Stimulated activated CD4-positive, alpha-beta T cell treated with anti-CD3 and anti-CD28 coated beads, Interleukin-15, amount 100 ng/mL, for 48 hours (primary cell): ENCODE data around the gene NECTIN4.
A peak's percentile ranks its signal among the peaks of the same experiment; 100 is the strongest.

Experiments
- DNase-seq, 2 donors: peaks; one replicate each; pipeline ENCODE4 v3.0.0-alpha.2; 2020; ENCODE audit warnings: low read depth in 2 of 2

NECTIN4 gene

GRCh38 chr1:161111527-161111926, 22.2 kb upstream of the NECTIN4 start:
- DNase-seq: no peak

DNA sequence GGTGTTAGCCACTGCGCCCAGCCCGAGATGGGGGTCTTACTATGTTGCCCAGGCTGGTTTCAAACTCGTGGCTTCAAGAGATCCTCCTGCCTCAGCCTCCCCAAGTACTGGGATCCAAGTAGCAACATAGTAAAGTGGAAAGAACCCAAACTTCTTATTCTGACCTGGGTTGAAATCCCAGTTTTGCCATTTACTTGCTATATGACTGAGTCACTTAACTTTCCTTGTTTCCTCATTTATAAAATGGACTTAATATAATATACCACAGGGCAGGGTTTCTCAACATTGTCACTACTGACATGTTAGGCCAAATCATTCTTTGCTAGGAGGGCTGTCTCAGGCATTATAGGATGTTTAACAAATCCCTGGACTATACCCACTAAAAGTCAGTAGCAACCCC, 21.8 kb upstream of the NECTIN4 start:
- DNase-seq: no peak

DNA sequence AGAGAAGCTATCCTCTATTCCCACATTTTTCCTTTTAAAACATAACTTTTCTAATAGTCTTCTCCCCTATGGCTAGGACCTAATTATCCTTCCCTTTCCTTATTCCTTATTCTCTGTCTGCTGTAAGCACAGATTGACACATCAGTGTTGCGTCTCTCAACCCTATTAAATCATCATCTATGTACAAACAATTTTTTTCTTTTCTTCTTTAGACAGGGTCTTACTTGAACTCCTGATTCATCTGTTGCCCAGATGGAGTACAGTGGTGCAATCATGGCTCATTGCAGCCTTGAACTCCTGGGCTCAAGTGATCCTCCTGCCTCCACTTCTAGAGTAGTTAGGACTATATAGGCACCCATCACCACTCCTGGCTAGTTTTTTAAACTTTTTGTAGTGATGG, 17.1 kb upstream of the NECTIN4 start:
- no peak for DNase-seq

GRCh38 chr1:161100556-161100955, 11.2 kb upstream of the NECTIN4 start:
- no peak for DNase-seq

- no peak for DNase-seq
Measured at GRCh38 chr1:161099090-161099802, 9.9 kb upstream of the NECTIN4 start.

DNA sequence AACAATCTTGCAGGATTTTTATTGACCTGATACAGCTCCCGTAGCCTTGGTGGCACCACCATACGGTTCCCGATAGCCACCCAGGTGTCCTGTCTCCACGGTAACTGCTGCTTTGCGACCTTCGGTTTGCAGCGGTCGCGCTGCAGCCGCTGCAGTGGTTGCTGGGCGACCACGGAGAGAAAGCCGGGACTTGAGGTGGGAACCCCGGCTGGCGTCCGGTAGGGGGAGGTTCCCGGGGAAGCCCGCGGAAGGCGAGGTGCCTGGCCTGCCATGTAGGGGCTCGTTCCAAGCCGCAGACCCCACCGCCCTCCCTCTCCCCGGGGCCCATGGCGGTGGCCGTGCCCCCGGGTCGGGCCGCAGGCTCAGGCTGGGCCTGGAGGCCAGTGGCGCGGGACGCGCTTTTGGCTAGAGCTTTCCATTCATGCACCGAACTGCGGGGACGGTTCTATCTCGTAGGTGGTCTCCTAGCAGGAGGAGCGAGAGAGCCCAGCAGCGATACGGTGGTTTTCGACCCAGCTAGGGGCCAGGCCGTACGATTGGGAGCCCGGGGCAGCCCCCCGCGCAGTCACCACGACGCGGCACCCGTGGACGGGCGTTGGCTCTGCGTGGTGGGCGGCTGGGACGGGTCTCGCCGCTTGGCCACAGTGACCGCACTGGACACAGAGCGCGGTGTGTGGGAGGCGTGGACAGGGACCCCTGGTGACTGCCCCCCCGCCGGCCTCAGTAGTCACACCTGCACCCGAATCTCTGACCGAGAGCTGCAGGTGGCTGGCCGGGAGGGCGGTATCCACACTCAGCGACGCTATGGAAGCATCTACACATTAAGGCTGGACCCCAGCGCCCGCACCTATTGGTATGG, 9.1 kb upstream of the NECTIN4 start, which contains the start of gene KLHDC9:
TSS of gene KLHDC9 (plus strand) at position 152 of the 859 bp plus-strand sequence. CDS start at position 327, 175 bp downstream.
- peak; percentile 52 to 55 for DNase-seq

DNA sequence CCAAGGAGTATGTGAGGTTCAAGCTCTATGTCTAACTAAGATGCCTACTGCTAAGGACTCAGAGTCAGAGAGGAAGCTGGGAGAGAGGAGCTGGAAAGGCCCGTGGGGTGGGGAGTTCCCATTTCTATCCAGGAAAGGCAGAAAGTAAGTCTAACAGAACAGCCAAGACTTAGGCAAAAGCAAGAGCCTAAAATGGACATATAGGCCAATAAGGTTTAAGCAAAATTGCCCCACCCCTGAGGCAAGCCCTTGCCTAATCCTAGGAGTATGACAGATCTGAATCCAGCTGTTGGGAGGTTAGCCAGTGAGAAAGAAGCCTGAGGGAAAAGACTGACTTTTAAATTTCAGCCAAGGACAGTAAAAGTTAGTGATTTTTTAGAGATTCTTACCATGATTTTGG, 7.2 kb upstream of the NECTIN4 start:
- DNase-seq: no peak

DNA sequence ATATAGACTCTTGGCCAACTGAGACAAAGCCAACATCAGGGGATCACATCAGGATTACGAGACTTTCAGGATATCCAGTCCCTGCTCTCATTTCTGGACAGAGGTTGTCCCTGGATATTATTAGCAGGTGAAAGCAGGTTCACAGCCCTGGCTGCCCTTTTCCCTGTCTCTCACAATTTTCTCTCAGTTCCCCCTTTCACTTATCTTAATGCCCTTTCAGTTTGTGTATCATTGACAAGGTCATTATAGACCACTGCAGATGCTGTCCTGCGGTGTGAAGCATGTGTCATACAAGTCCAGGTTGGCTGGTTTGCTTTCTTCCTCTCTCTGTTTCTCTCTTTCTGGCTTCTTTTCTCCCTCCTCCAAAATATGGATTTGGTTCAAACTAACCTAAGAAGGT, 6.7 kb upstream of the NECTIN4 start:
- no peak for DNase-seq

DNA sequence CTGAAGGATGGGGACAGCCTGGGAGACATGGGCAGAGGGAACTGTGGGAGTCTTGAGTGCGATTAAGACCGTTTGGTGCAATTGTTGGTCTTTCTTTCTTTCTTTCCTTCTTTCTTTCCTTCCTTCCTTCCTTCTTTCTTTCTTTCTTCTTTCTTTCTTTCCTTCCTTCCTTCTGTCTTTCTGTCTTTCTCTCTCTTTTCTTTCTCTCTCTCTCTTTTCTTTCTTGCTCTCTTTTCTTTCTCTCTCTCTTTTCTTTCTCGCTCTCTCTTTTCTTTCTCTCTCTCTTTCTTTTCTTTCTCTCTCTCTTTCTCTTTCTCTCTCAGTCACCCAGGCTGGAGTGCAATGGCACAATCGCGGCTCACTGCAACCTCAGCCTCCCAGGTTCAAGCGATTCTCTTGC, 5.9 kb upstream of the NECTIN4 start:
- no peak for DNase-seq

GRCh38 chr1:161094481-161094880, 5.1 kb upstream of the NECTIN4 start:
- no peak for DNase-seq

GRCh38 chr1:161092621-161093028, 3.3 kb upstream of the NECTIN4 start:
- DNase-seq: peak; percentile 34 to 52

DNA sequence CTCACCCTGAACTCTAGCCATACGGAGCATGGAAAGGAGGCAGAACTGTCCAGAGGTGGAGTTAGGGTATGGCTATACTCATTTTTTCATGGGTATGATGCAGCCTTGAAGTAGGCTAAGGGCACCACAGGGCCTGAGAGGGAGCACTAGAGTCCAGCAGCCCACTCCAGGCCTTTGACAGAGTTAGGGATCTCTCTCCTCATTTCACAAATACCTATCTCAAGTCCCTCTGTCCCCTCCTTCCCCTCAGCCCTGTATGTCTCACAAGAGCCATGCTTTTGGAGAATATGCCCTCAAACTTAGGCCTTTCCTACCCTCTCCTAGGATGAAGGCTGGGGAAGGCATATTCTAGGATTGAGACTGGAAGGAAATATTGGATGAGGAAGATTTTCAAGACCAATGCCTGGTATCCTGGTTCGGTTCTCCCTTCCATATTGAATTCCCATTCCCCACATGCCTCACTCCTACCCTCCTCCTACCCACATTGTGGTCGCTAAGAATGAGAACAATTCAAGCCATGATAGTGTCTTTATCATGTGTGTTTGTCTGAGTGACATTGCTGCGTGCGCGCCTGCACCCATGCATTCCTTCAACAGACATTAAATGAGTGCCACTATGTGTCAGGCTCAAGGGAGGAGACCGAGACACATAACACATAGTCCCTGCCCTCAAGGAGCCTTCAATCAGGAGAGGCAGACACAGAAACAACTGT, 2.6 kb upstream of the NECTIN4 start:
- no peak for DNase-seq

DNA sequence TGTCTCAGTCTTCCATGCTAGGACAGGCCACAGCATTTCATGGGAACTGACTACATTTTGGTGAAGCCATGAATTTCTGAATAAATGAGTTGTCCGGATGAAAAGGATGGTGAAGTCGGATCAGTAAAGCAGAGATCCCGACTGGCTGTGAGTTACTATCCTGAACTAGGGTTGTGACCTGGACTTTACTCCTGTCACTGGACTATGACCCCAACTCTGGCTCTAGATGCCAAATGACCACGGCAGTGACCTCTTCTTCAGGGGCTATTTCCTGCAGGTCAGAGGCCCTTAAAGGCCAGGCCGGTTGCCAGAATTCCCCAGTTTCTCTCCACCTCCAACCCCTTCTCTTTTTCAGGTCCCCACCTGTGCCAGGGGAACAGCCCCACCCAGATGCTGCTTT, 1.7 kb upstream of the NECTIN4 start:
- DNase-seq: no peak

- DNase-seq: no peak
Measured at GRCh38 chr1:161090617-161091016, 1.3 kb upstream of the NECTIN4 start.

DNA sequence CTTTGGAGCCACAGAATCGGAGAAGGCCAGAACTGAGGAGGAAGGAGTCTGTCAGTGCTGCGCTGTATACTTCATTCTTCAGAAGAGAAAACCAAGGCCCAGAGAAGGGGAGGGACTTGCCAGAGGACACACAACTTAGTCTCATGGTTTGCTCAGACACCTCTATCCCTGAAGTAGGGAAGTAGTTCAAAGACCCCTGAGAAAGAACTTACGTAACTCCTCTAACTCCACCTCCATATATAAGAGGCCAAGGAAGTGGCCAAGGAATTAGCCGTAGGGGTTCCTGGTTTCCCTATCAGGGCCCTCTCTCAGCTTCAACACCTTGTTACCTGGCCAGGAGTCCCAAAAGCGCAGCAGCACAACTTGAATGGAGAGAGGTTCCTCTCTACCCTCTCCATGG, 580 bp upstream of the NECTIN4 start:
- no peak for DNase-seq

GRCh38 chr1:161088587-161089110, 709 bp downstream of the NECTIN4 start:
- DNase-seq: no peak

DNA sequence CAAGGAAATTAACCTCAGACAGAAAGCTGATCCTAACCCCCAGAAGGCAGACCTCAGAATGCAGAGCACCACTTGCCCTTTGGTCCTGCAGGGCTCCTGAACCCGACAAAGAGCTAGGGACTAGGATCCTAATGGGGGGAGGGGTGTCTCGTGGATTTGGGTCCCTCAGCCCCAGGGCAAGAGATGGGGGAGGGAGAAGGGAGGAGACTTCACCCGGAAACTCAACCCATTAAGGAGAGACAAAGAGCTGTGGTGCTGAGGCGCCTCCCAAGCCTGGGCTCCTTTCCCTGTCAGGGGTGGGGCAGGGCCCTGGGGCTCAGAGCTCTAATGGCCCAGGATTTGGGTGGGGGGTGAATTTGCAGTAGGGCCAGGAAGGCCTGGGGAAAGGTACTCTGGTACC, 2.9 kb downstream of the NECTIN4 start:
- no peak for DNase-seq

DNA sequence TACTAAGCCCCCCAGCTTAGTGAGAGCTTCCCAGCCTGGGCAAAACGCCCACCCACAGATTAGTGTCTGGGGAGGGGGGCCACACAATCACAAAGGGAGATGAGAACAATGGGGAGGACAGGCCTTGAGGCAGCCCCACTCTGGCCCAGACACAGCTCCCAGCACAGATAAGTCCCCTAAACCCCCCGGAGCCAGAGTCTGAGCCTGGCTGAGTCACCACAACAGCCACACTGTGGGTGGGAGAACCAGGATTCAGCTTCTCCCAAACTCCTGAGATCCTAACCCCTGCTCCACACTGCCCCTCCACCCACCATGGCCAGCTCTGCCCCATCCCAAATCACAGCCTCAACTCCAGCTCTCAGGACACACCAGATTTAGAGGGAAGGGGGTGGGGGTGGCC, 4.2 kb downstream of the NECTIN4 start:
- DNase-seq: no peak

DNA sequence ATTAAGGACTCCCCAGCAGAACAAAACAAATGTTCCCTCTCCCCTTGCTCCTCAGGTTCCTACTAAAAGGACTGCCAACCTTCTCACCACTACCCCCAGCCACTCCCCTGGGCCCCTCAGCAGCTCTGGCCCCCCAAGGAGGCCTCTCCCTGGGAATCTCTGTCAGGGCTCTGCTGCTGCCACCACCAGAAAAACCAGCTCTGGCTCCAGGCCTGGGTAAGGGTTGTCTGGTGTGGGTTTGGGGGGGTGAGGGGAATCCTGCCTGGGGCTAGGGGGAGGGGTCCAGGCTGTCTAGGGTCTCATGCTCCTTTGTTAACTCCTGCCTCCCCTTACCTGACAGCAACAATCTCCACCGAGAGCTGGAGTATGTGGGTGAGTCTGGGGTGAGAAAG, 4.8 kb downstream of the NECTIN4 start:
- no peak for DNase-seq

GRCh38 chr1:161083748-161084596, 5.4 kb downstream of the NECTIN4 start:
- DNase-seq: no peak
